Peyer's patch (tissue), 4 donors: Measurements from ENCODE around the gene RITA1. TPM values are rescaled to one million over a fixed set of nuclear protein-coding genes. Genes with fewer than 3 reads are reported as not detected.

Experiments used
- DNase-seq, 3 donors: peaks; one replicate each; pipeline ENCODE4 v3.0.0-alpha.2; 2017 to 2019
- H3K27ac ChIP-seq, 4 donors: fragments of 200-600 bp; sonication (generic); one replicate each; pipeline ENCODE4 v1.5.1; 2016 to 2019
- H3K27me3 ChIP-seq, 2 donors: fragments of 200-600 bp; sonication (generic); one replicate each; pipeline ENCODE4 v1.5.1; 2019
- H3K36me3 ChIP-seq, 3 donors: fragments of 200-600 bp; sonication (generic); one replicate each; pipeline ENCODE4 v1.5.1; 2016 to 2019
- H3K4me1 ChIP-seq, 4 donors: fragments of 200-600 bp; sonication (generic); one replicate each; pipeline ENCODE4 v1.5.1; 2016 to 2019
- H3K4me3 ChIP-seq, 4 donors: fragments of 200-600 bp; sonication (generic); 1 replicate in 3 of 4; 2 replicates in 1 of 4; pipeline ENCODE4 v1.5.1; 2016 to 2019; ENCODE audit warnings: mild to moderate bottlenecking in 1 of 4
- H3K9me3 ChIP-seq, 4 donors: fragments of 200-600 bp; sonication (generic); one replicate each; pipeline ENCODE4 v1.5.1; 2016 to 2019; ENCODE audit warnings: mild to moderate bottlenecking in 1 of 4
- POLR2A ChIP-seq, 2 donors: fragments of 450-650 bp; IDR thresholded peaks; one replicate each; pipeline ENCODE4 v1.5.1; 2017; ENCODE audit warnings: antibody characterized with exemption in 2 of 2, mild to moderate bottlenecking in 2 of 2, moderate library complexity in 2 of 2
- total RNA-seq, 4 donors: library from RNA; depleted of rRNA; stranded (reverse); fragments of >200 nt; gene quantifications; one replicate each; pipeline ENCODE4 v1.1.0, GENCODE V29; 2016
- TF ChIP-seq, protein P1 (sequence below), 6 experiments: fragments of 450-650 bp in 4 of 6; fragments of 200-600 bp in 2 of 6; sonication (generic) in 1 of 6; IDR thresholded peaks; one replicate each; pipeline ENCODE4 v1.5.1; 2017 to 2019; ENCODE audit warnings: antibody characterized with exemption in 6 of 6, mild to moderate bottlenecking in 3 of 6, moderate library complexity in 1 of 6

Gene RITA1
- total RNA-seq, 4 donors from 2014 or later = 5.0 to 36.6 (median 33.4) TPM

GRCh38 chr12:113169697-113170096 is 15.8 kb upstream of the RITA1 start:
- Histone ChIP-seq H3K36me3 (peaks cover 0 to 100% (median 0%) of the 10 kb centered on the region in 3 donors), H3K4me1 (no peaks in the 10 kb centered on the region), H3K9me3 (no peaks in the 10 kb centered on the region), H3K4me3 (no peak overlapping the region), H3K27ac (no peak overlapping the region), H3K27me3 (no peaks in the 10 kb centered on the region)
- DNase-seq = no peak
- TF ChIP-seq POLR2A (IDR thresholded peaks at IDR 0.05) = no peak
- TF ChIP-seq, protein P1, sequence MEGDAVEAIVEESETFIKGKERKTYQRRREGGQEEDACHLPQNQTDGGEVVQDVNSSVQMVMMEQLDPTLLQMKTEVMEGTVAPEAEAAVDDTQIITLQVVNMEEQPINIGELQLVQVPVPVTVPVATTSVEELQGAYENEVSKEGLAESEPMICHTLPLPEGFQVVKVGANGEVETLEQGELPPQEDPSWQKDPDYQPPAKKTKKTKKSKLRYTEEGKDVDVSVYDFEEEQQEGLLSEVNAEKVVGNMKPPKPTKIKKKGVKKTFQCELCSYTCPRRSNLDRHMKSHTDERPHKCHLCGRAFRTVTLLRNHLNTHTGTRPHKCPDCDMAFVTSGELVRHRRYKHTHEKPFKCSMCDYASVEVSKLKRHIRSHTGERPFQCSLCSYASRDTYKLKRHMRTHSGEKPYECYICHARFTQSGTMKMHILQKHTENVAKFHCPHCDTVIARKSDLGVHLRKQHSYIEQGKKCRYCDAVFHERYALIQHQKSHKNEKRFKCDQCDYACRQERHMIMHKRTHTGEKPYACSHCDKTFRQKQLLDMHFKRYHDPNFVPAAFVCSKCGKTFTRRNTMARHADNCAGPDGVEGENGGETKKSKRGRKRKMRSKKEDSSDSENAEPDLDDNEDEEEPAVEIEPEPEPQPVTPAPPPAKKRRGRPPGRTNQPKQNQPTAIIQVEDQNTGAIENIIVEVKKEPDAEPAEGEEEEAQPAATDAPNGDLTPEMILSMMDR (IDR thresholded peaks at IDR 0.05) = no peak

DNA sequence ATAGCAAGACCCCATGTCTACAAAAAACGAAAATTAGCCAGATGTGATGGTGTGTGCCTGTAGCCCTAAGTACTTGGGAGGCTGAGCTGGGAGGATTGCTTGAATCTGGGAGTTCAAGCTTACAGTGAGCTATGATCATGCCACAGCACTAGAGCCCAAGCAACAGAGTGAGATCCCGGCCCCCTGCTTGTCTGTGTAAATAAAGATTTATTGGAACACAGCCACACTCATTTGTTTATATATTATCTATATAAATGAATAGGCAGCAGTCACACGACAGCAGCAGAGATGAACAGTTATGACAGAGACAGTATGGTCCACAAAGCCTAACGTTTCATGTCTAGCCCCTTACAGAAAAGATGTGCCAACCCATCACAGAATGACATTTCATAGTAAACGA is 15.1 kb upstream of the RITA1 start:
- Histone ChIP-seq H3K4me3 (no peak overlapping the region), H3K36me3 (peaks cover 0 to 100% (median 0%) of the 10 kb centered on the region in 3 donors), H3K4me1 (no peaks in the 10 kb centered on the region), H3K27ac (no peak overlapping the region), H3K27me3 (no peaks in the 10 kb centered on the region), H3K9me3 (no peaks in the 10 kb centered on the region)
- DNase-seq = no peak
- TF ChIP-seq POLR2A (IDR thresholded peaks at IDR 0.05) = no peak
- TF ChIP-seq, protein P1 (IDR thresholded peaks at IDR 0.05) = no peak

GRCh38 chr12:113170926-113171325 is 14.6 kb upstream of the RITA1 start:
- no peak overlapping the region for H3K4me3 ChIP-seq
- no peaks in the 10 kb centered on the region for H3K4me1 ChIP-seq
- no peak overlapping the region for H3K27ac ChIP-seq
- no peak for TF ChIP-seq POLR2A (IDR thresholded peaks at IDR 0.05)
- TF ChIP-seq, protein P1 (IDR thresholded peaks at IDR 0.05) = no peak
- peaks cover 0 to 100% (median 0%) of the 10 kb centered on the region in 3 donors for H3K36me3 ChIP-seq
- no peak for DNase-seq
- H3K27me3 ChIP-seq = no peaks in the 10 kb centered on the region
- H3K9me3 ChIP-seq = no peaks in the 10 kb centered on the region

DNA sequence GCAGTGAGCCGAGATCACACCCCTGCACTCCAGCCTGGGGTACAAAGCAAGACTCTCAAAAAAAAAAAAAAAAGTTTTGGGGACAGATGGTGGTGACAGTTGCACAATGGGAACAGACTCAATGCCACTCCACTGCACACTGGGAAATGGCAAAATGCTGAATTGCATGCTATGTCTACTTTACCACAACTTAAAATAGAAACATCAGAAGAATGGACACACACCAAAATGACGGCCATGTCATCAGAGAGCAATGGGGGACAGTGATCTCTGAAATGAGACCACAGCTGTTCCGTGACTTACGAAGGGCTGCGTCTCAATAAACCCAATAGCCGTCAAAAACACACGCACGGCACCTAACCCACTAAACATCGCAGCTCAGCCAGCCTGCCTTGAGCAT is 14.0 kb upstream of the RITA1 start:
- Histone ChIP-seq H3K4me3 (no peak overlapping the region), H3K4me1 (no peaks in the 10 kb centered on the region), H3K27me3 (no peaks in the 10 kb centered on the region), H3K9me3 (no peaks in the 10 kb centered on the region), H3K27ac (no peak overlapping the region), H3K36me3 (peaks cover 0 to 100% (median 0%) of the 10 kb centered on the region in 3 donors)
- DNase-seq = no peak
- TF ChIP-seq POLR2A (IDR thresholded peaks at IDR 0.05) = no peak
- TF ChIP-seq, protein P1 (IDR thresholded peaks at IDR 0.05) = no peak

GRCh38 chr12:113172185-113172584 is 13.3 kb upstream of the RITA1 start:
- Histone ChIP-seq H3K4me3 (no peak overlapping the region), H3K4me1 (no peaks in the 10 kb centered on the region), H3K9me3 (no peaks in the 10 kb centered on the region), H3K27ac (no peak overlapping the region), H3K36me3 (peaks cover 0 to 100% (median 0%) of the 10 kb centered on the region in 3 donors), H3K27me3 (no peaks in the 10 kb centered on the region)
- TF ChIP-seq, protein P1 (IDR thresholded peaks at IDR 0.05) = no peak
- no peak for TF ChIP-seq POLR2A (IDR thresholded peaks at IDR 0.05)
- no peak for DNase-seq
